ENCODE results near the gene LDLRAD4. TPM values are rescaled to one million over a fixed set of nuclear protein-coding genes. Genes with fewer than 3 reads are reported as not detected.
"Not testable (repeated sequence)": the region's sequence is repeated elsewhere in the genome, so short reads cannot be mapped to it uniquely, and the experiment has no call there.

The LDLRAD4 gene
- total RNA-seq, 1 experiment from 2014 or later: 1.7 TPM

DNA sequence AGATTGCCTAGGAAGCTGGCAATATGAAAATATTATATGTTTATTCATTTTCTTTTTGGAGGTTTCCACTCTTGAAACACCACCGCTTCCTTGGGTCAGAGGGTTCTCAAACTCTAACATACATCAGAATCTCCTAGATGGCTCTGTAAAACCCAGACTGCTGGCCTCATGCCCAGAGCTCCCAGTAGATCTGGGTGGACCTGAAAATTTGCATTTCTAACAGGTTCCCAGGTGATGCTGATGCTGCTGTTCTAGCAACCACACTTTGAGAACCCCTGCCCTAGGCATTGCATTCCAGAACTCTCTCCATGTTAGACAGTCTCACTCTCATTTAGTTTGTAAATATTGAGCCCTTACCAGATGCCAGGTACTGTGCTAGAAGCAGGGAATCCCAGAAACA lies 368.4 kb downstream of the LDLRAD4 start:
- DNase-seq (ENCODE audit: low spot score): no peak

DNA sequence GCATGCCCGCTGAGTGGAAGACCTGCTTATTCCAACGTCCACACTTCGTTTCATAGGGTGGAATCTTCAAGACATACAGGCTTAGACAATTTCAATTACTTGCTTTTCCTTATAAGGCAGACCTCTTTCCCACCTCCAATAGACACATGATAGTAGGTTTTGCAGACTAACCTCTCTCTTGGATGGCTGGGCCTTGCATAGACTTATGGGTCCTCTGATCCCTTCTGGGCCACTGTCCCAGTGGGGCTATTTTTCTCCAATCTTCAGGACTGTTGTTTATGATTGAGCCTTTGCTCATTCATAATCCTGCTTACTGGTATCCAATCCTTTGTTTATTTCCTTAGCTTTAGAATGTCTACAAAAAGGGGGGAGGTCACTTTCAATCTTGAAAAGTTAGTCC lies 368.9 kb downstream of the LDLRAD4 start:
- no peak for DNase-seq (ENCODE audit: low spot score)

DNA sequence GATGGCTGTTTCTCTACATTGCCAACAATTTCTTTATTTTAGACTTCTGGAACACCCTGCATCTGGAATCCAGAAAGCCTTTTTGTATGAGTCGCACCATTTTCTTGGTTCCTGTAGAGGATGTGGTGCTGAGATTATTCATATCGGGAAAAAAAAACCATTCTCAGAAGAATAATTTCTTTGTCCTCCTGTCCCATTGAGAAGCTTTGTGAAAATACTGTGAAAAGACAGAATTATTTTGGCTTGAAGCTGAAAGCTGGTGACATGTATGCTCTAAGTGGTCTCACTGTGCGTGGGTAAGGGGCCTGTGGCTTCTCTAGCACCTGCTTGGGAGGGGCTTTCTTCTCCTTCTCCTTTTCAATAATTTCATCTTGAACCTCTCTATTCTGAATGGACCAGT lies 369.4 kb downstream of the LDLRAD4 start:
- DNase-seq (ENCODE audit: low spot score): no peak

DNA sequence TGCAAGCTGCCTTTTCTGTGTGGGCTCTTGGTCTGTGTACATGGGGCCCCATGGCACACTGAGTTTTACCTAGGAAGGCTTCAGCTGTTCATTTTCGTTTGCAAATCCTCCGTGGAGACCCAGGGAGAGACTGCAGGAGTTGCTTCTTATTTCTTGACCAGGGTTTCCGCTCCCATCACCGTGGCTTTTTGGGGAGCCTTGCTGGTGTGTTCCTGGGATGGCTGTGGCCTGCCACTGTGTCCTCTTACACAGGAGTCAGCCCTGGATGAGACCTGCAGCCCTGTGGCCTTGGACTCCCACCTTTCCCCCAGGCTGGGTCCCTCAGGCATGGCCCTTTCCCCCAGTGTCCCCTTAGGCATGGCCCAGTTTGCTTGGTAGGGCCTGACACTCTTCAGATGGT lies 370.8 kb downstream of the LDLRAD4 start:
- no peak for DNase-seq (ENCODE audit: low spot score)

DNA sequence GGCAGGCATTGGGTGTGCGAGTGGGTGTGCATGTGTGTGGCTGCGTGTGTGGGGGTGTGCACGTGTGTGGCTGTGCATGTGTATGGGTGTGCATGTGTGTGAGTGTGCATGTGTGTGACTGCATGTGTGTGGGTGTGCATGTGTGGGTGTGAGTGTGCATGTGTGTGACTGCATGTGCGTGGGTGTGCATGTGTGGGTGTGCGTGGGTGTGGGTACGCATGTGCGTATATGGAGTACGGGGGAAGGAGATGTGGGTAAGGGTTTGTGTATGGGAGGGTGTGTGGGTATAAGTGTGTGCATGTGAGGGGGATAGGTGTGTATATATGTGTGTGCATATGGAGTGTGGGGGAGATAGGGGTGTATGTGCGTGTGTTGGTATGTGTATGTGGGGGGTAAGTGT lies 371.4 kb downstream of the LDLRAD4 start:
- no peak for DNase-seq (ENCODE audit: low spot score)

DNA sequence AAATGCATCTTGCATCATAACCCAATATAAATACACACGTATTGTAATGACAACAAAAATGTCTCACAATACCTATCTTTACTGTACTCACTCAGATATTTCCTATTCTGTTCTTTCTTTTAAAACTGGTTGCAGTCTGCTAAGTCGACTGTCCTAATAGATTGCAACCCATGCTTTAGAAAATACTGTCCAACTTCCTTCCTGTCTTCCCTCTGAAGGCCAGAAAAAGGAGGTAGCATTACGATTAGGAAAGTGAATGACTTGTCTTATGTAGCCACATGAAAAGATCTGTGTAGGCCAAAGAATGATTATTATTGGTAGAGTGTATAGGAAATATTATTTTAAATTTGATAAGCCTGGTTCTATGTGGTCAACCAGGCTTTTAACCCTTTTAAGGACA lies 373.7 kb downstream of the LDLRAD4 start:
- no peak for DNase-seq (ENCODE audit: low spot score)

DNA sequence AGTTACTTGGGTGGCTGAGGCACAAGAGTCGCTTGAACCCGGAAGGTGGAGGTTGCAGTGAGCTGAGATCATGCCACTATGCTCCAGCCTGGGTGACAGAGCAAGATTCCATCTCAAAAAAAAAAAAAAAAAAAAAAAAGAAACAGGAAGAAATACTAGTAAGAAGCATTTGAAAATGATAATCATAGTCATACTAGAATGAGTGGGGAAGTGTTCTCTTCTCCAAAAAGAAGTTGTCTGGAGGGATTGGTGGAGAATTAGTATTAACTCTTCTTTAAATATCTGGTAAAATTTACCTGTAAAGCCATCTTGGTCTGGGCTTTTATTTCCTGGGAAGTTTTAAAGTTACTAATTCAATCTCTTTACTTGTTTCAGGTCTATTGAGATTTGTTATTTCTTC lies 376.0 kb downstream of the LDLRAD4 start:
- DNase-seq (ENCODE audit: low spot score): no peak

DNA sequence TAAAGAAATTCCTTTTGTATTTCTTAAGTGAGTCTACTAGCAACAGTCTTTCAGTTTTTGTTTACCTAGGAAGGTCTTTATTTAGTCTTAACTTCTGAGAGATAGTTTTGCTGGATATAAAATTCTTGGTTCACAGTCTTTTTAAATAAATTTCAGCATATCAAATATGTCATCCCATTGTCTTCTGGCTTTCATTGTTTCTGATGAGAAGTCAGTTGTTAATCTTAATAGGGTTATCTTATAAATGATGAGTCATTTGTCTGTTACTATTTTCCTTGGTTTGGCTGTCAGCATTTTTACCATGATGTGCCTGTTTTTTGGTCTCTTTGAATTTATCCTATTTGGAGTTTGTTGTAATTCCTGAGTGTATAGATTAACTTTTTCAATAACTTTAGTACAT lies 378.5 kb downstream of the LDLRAD4 start:
- DNase-seq (ENCODE audit: low spot score): no peak

DNA sequence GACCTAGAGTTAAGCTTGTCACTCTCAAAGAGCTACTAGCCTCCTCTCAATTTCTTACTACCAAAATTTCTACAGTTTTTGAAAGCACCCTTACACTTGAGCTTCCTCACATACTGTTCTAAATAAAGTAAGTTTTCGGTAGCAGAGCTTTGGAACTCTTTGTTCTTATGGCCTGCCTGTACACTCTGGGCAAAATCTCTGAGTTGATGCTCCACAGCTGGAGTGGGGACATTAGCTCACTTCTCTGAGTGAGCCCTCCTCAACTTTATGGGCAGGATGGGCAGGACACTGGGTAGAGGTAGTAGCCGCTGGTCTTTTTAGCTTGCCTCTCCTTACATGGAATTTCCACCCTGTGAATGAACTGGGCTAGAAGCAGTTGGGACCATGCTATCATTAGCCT lies 380.0 kb downstream of the LDLRAD4 start:
- DNase-seq (ENCODE audit: low spot score): no peak

DNA sequence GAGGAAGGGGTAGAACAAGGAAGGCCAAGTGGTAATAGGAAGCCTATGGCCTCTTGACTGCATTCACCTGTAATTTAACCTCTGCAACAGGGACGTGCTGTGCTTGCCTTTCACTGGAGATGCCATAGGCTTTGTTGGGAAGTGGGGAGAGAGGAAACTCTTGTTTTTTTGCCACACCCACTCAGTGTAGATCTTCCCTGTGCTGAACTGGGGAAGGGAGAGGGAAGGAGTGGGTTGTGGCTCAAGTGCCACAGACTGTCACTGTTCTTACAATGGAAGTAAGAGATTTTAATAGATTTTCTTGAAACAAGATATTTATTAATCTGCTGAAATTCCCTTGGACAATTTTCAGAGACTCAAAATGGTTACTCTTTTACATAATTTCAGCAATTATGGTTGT lies 380.5 kb downstream of the LDLRAD4 start:
- DNase-seq (ENCODE audit: low spot score): no peak

DNA sequence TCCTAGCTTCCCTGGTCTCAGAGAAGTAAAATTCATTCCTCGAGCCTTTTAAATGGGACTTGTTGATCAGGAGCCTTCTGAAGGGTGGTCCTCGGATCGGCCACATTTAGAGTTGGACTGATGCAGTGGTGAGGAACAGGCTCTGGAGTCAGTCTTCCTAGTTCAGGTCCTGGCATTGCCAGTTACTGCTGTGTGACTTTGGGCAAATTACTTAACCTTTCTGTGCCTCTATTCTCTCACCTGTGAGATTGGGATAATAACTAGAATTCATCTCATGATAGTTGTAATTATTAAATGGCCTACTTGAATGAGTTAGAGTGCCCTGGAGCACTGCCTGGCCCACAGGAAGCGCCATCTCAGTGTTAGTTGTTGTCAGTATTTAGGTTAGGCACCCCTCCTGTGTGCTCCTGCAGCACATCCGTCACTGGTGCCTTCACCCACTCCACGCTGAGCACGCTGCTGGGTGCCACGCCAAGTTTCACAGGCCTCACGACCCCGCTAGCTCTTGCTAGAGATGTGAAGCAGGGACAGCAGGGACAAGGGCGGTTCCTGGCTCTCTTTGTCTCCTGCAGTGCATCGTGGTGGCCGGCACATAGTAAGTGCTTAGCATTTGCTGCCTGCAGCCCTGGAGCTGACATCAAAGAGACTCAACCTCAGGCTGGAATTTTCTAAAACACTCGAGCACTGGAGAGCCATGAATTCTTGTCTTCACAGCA lies 384.9 kb downstream of the LDLRAD4 start:
- no peak for DNase-seq (ENCODE audit: low spot score)

DNA sequence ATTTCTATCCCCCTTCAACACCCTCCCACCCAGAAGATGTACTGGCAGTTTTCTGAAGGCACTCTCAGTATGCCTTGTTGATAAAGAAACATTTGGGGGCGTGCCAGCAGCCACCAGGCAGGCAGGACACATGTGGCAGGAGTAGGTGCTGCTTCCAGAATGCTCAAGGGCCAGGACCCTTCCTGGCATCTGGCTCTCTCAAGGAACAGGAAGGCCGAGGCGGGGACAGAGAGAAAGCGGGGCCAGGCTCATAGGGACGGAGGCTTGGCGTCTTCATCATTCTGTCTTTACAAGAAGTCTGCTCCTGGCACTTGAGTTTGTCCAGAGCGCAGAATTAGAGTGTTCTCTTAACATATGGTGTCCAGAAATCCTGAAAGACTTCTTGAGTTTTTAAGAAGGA lies 386.2 kb downstream of the LDLRAD4 start:
- no peak for DNase-seq (ENCODE audit: low spot score)

DNA sequence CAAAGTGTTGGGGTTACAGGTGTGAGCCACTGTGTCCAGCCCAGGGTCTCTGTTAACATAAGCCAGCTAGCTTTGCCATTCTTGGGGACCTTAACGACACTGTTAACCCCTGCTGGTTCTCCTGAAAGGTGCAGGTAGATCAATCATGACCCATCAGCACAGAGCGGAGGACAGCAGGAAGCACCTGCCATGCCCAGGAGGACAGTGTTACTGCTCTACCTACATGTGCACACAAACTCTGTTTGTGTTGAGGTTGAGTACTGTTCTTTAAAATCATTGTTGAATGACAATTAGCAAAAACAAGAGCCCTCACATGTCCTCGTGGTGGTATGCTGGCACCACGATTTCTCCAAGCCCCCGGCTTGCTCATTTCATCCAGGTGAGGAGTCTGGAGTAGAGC lies 386.9 kb downstream of the LDLRAD4 start:
- DNase-seq (ENCODE audit: low spot score): no peak

DNA sequence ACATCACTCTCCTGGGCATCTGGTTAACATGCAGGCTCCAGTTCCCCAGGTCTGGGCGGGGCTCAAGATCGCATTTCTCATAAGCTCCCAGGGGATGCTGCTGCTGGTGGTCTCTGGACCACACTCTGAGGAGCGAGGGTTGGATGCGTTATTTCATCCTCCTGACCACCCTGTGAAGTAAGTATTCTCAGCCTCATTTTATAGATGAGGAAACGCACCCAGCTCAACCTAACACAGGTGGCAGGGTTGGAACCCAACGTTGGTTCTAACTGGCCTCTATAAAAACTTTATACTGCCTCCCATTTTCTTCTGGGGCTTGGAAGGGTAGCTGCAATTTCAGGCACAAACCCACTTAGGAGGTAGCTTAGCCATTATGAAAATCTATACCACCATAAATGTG lies 387.3 kb downstream of the LDLRAD4 start:
- no peak for DNase-seq (ENCODE audit: low spot score)

DNA sequence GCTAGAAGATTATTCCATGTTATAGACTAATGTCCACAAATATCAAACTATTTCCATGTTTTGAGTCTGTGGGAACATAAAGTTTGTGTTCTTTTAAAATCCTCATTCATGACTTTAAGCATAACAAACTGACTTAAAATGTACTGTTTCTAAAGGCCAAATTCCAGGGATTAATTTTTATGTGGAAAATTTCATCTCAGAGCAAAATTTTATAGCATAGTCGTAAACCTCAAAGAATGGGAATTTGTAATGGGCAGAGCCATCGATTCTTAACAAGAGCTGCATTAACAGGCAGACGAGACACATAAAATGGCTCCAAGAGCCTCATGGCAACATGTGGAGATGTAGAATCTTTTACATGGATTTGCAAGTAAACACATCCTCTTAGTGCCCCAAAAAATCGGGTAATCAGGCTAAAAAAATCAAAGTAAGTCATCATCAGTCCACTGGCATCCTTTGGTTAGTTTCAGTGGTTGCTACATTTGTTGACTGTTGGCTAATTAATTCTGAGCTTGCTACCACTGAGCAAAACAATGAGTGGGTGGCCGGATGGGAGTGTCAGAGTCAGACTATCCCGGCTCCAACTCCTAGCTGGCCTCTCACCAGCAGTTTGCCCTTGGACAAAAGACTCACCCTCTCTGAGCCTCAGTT lies 388.2 kb downstream of the LDLRAD4 start:
- no peak for DNase-seq (ENCODE audit: low spot score)

DNA sequence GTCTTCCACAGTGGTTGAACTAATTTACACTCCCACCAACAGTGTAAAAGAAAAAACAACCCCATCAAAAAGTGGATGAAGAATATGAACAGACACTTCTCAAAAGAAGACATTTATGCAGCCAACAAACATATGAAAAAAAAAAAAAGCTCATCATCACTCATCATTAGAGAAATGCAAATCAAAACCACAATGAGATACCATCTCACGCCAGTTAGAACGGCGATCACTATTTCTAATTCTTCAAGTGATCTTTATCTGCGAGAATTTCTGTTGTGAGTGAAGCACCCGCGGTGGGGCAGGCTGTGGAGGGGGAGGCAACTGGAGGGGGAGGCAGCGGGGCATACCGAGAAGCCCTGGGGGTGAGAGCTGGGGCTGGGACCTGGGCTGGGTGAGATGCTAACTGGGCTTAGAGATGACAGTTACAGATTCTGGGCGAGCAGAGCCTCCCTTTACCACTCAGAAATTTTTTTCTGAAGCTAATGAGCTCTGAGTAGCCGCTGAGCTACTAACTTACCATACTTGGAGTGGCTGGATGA lies 389.5 kb downstream of the LDLRAD4 start:
- not testable (repeated sequence) for DNase-seq (ENCODE audit: low spot score)

DNA sequence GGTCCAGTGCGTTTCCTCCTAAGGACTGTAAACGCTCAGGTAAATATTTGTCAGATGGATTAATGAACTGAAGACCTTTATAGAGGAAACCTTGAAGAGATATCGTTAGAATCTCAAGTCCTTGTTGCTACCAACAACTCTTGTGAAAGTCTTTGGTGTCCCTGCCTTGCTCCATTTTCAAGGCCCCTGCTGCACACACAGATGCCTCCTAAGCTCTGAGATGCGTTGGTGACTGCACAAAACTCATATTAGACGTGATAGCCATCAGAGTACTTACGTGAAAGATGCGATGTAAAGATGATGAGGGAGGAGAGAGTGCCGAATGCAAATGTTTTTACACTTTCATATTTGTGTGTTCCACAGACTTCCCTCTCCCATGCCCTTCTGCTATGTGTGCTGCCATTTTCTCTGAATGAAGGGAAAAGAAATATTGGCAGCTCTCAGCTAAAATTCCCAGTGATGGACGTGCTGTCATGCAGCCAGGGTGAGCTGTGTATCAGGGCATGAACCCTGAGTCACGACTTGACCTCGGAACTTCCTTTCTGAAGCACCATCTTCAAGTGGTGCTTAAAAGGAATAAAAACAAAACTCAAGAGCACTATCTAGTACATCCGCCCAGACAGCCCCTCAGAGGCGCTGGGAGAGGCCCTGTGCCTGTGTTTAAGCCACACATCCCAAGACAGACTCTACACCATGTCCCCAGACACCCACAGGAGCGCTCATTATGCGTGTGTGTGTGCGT lies 390.4 kb downstream of the LDLRAD4 start:
- no peak for DNase-seq (ENCODE audit: low spot score)

DNA sequence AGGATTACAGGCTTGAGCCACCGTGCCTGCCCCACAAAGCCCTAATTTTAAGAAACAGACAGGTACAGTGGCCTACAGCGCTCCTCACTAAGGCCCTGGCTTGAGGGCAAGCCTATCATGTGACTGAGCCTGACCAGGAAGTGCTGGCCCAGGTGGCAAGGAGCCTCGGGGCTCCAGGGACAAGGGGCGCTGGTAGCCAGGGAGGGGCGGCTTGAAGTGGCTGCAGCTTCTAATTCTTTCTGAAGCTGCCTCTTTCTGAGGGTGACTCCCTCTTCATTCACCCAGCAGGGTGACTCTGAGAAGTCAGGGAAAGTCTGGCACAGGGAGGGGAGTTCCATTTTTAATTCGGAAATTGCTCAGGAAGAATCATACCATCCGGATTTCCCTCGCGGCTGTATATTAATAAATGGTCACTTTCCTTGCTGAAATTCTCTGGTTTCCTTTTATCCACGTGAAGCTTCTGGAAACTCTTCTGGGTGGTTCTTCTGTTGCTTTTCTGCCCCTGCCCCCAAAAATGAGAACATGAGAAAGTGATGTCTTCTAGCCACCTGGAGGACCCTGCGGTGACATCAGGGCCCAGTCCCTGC lies 392.1 kb downstream of the LDLRAD4 start:
- no peak for DNase-seq (ENCODE audit: low spot score)

DNA sequence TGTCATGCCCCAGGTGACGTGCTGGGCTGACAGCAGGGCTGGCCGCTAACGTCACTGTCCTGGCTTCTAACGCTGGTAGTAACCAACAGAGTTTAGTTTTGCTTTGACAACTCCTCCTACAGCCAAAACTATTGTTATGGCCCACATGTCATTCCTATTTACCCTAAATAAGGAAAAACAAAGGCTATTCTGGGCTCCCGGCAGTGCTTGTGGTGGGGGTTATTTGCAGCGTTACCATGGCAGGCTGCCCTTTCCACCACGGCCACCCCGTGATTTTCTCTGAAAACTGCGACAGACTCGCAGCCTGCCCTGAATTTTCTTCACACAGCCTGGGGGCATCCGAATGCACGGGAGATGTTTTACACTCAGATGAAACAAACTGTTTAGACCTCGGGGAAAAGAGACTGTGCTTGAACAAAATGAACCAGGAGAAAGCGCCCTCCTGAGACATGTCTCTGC lies 392.6 kb downstream of the LDLRAD4 start:
- DNase-seq (ENCODE audit: low spot score): no peak

DNA sequence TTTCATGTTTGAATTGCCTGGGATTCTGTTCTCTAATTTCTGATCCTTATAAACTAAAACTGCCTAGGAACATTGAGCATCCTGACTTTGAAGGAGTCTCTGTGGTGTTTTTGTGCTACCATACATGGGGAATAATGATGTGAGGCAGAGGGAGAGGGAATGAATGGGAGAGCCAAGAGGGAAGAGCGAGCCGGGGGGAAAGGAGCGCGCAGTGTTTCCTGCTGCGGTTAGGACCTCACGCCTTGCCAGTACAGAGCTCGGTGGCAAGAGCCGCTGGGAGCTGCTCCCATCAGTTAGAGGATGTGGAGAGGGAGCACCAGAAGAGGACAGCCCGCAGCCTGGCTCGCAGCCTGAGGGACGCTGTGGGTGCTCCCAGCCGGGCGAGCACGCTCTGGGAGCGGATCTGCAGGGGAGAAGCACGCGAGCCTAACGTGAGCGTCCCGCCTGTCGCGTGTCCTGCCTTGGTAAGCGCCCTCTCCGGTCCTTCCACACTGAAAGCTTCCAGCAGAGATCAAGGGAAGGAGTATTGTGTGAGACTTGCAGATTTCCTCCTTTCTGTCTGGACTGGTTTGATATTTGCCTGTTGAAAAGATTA lies 393.1 kb downstream of the LDLRAD4 start:
- no peak for DNase-seq (ENCODE audit: low spot score)

DNA sequence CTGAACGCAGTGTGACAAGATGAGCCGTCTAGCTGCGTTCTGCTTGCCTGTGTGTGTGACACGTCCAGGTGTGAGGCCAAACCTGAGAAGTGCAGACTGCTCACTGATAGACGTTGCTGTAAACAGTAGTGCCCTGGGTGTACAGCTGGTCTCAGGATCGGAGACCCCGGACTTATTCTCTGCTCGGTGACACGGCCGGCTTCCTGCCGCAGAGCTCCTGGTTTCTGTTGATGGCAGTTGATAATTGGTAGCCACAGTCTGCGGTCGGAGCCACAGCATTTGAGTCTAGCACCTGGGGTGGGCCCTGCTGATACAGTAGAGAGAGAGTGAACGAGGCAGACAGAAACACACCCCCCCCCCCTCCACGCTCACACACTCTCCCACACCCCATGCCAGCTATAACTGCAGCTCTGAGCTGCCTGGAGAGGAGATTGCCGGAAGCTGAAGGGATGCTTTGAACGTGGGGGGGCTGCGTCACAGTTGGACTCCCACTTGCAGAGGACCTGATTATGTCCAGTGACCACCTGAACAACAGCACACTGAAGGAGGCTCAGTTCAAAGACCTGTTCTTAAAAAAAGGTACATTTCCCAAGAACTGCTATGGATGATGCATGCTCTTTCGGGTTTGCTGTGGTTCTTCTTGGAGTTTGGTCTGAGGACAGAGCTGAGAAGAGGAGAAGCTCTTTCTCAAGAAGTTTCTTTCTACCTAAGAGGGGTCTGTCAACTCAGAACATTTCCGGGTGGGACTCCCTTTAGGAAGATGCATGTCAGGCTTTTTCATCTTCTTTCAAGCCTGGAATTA lies 393.8 kb downstream of the LDLRAD4 start:
- DNase-seq (ENCODE audit: low spot score): no peak
